NCI-H187 treated with DMSO at 0.1 percent for 48 hours (cell line): ENCODE data around the gene CDC42EP2.
A peak's percentile ranks its signal among the peaks of the same experiment; 100 is the strongest.
"Not testable (repeated sequence)": the region's sequence is repeated elsewhere in the genome, so short reads cannot be mapped to it uniquely, and the experiment has no call there.

Experiments
- DNase-seq: peaks from one replicate; lab custom pipeline; 2025; lab: John Stamatoyannopoulos, UW

The CDC42EP2 gene

DNA sequence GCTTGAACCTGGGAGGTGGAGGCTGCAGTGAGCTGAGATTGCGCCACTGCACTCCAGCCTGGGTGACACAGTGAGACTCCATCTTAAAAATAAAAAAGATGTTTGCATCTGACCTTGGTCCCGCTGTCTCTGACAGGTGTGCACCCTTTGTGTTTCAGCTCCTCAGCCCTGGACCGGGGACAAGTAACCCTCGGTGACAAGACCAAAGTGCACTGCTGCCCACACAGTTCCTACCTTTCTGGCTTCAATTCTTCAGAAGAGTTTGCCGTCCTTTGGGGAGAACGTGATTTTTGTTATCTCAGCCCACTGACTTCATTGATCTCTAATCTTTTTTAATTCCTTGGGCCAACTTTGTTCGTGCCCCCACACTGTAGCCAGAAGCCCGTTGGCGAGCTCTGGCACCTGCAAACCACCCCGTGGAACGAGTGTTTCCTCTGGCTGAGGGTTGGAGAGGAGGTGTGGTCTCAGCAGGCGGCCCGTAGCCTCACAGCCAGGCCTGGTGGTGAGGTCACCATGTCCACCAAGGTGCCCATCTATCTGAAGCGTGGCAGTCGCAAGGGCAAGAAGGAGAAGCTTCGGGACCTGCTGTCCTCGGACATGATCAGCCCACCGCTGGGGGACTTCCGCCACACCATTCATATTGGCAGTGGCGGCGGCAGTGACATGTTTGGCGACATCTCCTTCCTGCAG is 5.9 kb downstream of the CDC42EP2 start:
- DNase-seq: no peak

DNA sequence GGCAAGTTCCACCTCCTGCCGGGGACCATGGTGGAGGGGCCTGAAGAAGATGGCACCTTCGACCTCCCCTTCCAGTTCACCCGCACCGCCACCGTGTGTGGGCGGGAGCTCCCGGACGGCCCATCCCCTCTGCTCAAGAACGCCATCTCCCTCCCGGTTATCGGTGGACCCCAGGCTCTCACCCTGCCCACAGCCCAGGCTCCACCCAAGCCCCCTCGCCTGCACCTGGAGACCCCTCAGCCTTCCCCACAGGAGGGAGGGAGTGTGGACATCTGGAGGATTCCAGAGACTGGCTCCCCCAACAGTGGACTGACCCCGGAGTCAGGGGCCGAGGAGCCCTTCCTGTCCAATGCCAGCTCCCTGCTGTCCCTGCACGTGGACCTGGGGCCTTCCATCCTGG is 6.4 kb downstream of the CDC42EP2 start:
- no peak for DNase-seq

DNA sequence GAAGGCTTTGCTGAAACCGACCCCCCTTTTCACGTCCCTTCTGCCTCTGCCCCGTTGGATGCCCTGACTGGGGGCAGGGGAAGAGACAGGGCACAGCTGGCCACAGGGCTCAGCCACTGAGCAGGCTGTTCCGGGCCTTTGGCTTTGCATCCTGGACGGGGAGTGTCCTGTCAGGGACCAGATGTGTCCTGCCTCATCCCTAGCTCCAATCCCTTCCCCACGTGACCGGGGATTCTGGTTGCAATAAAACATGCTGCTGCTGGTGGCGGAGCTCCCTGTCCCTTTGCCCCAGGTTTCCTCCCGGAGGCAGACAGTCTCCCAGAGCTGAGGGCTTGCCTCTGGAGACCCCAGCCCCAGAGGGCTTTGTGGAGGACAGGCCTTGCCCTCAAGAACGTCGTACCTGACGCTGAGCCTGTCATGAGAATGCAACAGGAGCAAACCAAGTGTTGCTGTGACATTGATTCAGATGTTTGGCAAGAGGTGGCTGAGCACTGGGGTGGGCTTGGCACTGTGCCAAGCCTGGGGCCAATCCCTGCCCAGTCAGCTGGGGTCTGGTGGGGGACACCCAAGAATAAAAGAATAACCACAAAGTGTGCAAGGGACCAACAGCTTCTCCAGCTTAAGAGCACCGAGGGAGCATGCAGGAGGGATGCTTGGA is 7.3 kb downstream of the CDC42EP2 start:
- DNase-seq: no peak

DNA sequence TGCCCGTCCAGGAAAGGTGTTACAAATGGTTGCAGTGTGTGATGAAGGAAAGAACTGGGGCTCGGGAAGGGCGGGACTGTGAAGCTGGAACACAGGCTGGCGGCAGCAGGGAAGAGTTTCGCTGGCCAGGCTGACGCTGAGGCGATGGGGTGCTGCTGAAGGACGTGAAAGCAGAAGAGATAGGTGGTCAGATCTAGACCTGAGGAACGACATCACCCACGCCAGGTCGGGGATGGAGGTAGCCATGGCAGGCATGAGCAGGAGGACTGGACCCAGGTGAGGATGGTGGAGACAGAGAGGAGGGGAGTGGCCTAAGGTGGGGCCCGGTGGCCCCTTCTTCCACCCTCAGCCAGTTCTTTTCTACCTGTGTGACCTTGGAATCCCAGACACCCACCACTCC is 9.1 kb downstream of the CDC42EP2 start:
- DNase-seq: no peak

DNA sequence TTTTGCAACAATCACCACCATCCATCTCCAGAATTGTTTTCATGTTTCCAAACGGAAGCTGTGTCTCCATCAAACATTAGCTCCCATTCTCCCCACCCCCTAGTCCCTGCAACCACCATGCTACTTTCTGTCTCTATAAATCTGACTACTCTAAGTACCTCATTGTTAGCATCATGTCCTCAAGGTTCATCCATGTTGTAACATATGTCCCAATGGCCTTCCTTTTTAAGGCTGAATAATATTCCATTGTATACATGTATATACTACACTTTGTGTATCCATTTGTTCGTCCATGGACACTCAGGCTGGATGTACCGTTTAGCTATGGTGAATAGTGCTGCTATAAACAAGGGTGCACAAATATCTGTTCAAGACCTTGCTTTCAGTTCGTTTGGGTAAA is 10.8 kb downstream of the CDC42EP2 start:
- DNase-seq: no peak

DNA sequence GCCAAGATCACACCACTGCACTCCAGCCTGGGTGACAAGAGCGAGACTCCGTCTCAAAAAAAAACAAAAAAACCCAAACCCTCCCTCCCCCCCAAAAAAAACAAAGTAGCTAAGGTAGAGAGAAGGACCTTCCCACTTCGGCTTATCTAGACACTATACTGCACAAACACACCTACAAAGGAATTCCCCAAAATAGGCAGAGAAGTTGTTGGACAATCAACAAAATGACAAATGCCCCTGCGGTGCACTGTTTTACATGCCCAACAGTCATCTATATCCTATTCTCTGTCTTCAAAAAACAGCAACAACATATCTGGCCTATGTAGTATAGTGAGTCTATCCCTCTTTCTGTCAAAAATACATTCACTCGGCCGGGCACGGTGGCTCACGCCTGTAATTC is 12.4 kb downstream of the CDC42EP2 start:
- no peak for DNase-seq

DNA sequence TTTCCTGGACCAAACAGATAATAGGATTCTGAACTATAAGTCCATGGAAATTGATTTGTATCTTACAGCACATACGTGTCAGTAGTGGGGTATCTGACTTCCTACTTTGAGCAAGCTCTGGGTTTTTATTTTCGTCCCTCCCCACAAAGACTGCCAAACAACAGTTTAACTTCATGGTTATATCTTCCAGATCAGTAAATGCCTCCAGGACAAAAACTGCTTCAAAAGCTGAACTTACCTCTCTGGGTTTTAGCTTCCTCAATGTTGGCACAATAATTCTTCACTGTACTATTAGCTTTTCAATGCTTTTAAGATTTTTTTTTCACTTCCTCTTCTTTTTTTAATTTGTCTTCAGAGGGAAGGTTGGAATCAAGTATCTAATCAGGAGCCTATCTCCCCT is 14.8 kb downstream of the CDC42EP2 start:
- no peak for DNase-seq

DNA sequence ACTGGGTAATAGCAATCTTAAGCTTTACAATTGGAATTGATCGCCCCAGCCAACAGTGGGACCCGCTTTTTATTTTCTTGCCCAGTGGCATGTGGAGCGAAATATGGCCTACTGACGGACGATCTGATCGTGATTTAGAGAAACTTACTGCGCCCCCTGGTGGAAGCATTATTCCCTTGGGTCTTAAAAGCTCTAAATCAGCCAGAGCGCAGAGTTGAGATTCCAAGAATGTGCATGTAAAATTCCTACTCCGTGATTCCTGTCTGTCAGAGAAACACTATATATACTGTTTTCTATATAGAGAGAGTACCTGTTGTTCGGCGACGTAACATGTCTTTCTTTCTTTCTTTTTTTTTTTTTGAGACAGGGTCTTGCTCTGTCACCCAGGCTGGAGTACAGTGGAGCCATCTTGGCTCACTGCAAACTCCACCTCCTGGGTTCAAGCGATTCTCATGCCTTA is 15.3 kb downstream of the CDC42EP2 start:
- DNase-seq: peak; percentile 64

DNA sequence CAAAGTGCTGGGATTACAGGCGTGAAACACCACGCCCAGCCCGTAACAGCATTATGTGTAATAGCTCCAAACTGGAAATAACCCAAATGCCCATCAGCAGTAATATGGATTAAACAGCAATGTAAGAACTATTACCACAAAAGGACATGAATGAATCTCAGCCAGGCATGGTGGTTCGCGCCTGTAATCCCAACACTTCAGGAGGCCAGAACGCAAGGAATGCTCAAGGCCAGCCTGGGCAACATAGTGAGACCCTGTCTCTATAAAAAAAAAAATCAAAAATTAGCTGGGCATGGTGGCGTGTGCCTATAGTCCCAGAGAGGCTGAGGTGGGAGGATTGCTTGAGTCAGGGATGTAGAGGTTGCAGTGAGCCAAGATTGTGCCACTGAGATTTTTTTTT is 15.9 kb downstream of the CDC42EP2 start:
- DNase-seq: no peak

DNA sequence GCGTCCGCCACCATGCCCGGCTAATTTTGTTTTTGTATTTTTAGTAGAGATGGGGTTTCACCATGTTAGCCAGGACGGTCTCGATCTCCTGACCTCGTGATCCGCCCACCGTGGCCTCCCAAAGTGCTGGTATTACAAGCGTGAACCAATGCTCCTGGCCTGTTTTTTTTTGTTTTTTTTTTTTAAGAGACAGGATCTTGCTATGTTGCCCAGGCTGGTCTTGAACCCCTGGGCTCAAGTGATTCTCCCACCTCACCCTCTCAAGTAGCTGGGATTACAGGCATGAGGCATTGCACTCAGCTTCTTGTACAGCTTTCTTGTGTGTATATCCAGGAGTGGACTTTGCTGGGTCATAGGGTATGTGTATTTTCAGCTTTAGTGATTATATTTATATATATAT is 17.9 kb downstream of the CDC42EP2 start:
- not testable (repeated sequence) for DNase-seq

DNA sequence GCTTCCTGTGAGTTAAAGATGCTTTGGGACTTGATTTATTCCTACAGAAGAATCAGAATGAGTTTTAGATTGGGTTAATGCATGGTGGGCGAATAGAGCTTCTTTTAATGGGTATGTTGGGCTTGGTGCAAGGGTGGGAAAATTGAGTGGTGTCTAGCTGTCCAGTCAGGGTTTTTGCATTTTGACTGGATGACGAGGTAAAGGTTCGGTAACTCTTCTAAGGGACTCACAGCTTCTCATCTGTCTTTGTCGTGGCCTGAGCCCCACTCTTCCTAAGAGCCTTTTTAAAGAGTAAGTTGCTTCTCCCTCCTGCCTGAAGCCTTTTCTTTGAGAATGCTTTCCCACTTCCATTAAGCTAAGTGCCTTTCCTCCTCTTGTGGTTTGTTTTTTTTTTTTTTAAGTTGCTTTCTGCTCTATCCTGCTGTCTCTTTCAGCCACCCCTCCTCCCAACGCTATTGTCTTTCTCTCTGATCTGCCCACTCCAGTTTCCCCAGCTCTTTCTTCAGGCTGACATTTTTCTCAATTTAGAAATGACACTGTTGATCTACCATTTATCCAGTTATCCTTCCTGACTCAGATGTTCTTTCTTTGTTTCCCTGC is 20.1 kb downstream of the CDC42EP2 start:
- DNase-seq: peak; percentile 82

DNA sequence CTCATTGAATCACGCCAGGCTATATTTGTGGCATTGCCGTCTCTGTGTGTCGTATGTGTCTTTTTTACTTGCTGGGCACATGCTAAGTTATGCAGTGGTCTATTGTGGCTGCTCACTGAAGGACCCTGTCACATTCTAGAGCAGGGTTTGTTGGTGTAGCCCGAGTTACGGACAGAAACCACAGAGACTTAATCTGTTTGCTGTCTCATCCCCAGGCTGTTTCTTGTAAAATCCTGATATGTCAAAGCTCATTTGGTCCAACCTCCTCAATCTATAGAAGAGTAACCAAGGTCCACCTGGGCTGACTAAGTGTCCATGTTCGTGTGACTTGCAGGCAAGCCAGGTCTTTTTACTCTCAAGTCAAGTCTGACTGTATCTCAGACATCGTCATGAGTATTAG is 24.0 kb downstream of the CDC42EP2 start:
- DNase-seq: no peak

DNA sequence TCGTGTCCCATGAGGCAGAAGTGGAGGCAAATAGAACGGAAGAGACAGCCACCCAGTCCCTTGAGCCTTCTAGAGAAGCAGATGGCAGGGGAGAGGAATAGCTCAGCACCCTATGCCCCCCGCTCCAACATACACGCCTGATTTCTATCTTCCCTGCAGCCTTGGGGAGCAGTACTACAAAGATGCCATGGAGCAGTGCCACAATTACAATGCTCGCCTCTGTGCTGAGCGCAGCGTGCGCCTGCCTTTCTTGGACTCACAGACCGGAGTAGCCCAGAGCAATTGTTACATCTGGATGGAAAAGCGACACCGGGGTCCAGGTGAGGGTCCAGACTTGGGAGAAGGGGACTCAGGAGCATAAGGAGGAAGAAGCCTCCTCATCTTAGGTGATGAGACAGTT is 25.6 kb downstream of the CDC42EP2 start:
- DNase-seq: no peak

DNA sequence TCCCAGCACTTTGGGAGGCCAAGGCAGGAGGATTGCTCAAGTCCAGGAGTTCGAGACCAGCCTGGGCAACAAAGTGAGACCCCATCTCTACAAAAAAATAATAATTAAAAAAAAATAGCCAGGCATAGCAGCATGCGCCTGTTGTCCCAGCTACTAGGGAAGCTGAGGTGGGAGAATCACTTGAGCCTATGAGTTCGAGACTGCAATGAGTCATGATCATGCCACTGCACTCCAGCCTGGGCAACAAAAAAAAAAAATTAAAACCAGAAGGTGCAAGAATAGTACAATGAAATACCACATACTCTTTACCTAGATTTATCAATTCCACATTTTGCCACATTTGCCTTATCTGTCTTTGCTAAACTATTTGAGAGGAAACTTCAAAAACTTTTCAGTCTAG is 27.2 kb downstream of the CDC42EP2 start:
- DNase-seq: no peak

DNA sequence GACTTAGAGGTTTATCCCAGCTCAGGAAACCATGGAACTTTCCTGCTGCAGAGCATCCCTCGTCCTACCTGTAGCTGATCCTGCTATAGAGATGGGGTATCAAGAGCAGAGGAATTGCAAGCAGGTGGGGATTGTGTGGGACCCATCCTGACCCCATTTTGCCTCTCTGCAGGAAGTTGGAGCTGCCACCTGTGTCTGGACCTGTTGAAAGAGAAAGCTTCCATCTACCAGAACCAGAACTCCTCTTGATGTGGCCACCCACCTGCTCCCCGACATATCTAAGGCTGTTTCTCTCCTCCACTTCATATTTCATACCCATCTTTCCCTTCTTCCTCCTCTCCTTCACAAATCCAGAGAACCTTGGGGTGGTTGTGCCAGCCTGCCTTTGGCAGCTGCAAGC is 36.8 kb downstream of the CDC42EP2 start:
- no peak for DNase-seq

DNA sequence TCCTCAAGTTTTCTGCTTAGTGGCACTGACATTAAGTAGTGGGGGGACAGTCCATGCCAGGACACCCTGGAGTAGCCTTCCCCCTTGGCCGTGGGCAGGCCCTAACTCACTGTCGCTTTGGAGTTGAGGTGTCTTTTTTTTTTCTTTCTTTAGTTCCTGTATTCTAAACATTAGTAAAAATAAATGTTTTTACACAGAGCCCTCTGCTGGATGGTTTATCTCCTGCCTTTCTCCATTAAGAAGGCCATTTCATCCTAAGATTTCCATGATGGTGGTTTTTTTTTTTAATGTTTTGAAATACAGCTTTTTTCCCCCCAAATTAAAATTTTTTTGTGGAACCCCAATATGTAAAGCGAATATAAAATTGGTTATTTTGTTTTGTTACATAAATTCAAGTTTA is 38.1 kb downstream of the CDC42EP2 start:
- DNase-seq: no peak

DNA sequence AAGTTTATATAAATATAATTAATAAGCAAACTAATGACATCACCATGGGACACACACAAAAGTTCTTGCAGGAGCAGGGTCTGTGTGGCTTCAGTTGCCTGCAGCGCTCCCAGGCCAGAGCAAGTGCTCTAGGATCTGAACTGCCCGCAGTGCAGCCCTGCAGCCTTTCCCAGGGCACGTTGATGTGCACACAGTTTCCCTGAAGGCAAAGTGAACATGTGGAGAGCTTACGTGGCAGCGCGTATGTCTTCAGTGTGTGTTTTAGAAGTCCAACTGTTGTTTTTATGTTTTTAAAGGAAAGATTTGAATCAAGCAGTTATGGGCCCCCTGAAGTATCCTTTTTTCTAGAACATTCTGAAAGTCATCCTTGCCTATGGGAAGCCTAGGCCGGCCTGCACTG is 38.7 kb downstream of the CDC42EP2 start:
- no peak for DNase-seq

DNA sequence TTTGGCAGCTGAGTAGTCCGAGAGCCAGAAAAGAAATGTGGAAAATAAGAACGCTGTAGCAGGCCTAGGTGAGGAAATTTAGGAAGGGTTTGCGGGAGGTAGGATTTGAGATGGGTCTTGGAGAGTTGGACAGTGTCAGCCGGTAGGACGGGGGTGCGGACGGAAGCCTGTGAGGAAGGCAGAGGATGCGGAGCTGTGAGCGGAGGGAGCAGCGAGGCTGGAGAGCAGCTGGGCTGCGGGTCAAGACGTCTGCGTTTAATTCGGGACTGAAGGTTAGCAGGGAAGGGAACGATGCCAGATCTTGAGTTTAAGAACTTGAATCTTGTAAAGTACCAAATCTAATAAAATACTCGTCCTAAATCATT is 39.2 kb downstream of the CDC42EP2 start:
- DNase-seq: no peak

DNA sequence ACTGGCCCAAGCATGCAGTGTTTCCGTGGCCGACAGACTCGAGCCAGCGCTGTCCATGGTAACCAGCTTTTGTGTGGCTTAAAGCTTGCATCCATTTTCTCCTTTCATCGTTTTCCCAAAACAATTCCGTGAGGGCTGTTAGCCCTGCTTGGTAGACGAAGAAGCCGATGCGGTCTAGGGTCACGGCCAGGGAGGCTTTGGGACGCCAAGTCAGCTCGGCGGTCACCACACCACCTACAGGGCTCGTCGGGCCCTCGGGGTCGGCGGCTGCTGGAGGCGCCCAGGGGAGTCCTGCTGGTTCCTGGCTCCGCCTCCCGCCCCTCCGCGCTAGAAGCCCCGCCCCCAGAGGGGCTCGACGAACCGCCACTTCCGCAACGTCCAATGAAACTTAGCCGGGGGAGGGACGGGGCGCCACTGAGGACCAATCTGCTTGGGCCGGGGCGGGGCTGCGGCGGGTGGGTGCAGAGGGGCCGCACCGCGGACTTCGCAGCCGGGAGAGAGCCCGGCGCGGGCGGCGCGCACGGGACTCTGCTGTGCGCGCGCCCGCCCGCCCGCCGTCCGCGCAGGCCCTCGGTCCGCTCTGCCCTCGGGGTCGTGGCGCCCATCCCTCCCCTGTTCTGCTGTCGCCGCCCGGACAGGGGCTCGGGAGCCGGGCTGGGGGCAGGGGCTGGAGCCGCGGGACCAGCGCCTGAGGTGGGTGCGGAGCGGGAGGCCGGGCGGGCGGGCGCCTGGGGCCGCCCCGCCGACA is 39.8 kb downstream of the CDC42EP2 start, which contains the start of gene TIGD3:
Gene TIGD3 (plus strand): TSS at position 487 of the 748 bp plus-strand sequence. CDS start 1,058 bp downstream, outside the sequence.
- peak; percentile 59 for DNase-seq

DNA sequence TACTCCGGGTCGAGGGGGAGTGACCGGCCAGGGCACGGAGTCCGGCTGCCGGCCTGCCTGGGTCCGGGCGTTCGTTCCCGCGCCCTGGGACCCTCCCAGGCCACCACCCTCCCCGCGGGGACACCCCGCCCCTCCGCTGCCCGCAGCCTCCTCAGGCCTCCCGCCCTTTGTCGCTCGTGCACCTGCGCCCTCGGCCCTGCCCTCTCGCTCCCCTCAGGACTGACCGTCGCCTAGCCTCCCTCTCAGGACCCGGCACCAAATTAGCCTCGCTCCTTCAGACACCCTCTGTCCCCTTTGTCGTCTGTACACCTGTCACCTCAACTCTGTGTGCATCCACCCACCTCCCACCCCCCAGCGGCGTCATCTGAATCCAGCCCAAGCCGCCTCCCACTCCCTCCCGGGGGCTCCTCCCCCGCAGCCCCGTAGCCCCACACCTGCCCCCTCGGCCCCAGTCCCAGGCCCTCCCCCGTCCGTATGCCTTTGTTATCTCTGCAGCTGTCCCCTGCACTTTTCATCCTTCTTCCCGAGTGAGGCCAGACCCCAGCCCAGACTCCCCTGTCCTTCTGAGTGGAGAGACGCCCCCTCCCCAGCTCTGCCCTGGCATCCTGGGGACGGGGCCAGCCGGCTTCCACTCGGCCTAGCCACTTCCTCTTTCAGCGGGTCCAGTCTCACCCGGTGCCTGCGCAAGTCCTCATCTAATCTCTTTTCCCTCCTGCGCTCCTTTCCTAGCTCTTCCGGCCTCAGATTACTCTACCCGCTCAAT is 40.5 kb downstream of the CDC42EP2 start:
- DNase-seq: peak; percentile 4

DNA sequence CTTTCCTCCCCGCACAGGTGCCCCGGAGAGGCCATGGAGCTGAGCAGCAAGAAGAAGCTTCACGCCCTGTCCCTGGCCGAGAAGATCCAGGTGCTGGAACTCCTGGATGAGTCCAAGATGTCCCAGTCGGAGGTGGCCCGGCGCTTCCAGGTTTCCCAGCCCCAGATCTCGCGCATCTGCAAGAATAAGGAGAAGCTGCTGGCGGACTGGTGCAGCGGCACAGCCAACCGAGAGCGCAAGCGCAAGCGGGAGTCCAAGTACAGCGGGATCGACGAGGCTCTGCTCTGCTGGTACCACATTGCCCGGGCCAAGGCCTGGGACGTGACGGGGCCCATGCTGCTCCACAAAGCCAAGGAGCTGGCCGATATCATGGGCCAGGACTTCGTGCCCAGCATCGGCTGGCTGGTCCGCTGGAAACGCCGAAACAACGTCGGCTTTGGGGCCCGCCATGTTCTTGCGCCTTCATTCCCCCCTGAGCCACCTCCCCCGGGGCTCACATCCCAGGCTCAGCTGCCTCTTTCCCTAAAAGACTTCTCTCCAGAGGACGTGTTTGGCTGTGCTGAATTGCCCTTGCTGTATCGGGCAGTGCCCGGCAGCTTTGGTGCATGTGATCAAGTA is 41.2 kb downstream of the CDC42EP2 start:
- DNase-seq: no peak
